Progenitor cell of endocrine pancreas (in vitro differentiated cells): ENCODE results near the gene CASR. TPM values are rescaled to one million over a fixed set of nuclear protein-coding genes. Genes with fewer than 3 reads are reported as not detected.
"Not testable (repeated sequence)": the region's sequence is repeated elsewhere in the genome, so short reads cannot be mapped to it uniquely, and the experiment has no call there.

Experiments
- DNase-seq: peaks from one replicate; pipeline ENCODE4 v3.0.0; 2021; ENCODE audit warnings: low spot score; ENCODE audit not compliant: unreplicated experiment
- H3K27ac Mint-ChIP-seq: 2 replicates; pipeline ENCODE4 v1.8.0; 2021; ENCODE audit warnings: mild to moderate bottlenecking, moderate library complexity, mixed read lengths
- H3K27me3 Mint-ChIP-seq: 2 replicates; pipeline ENCODE4 v1.8.0; 2021; ENCODE audit warnings: mixed read lengths
- H3K36me3 Mint-ChIP-seq: 2 replicates; pipeline ENCODE4 v1.8.0; 2022; ENCODE audit warnings: mixed read lengths; ENCODE audit not compliant: insufficient read depth
- H3K4me1 Mint-ChIP-seq: 2 replicates; pipeline ENCODE4 v1.8.0; 2021; ENCODE audit warnings: low read depth, mixed read lengths
- H3K4me3 Mint-ChIP-seq: 2 replicates; pipeline ENCODE4 v1.8.0; 2021; ENCODE audit warnings: low read depth, mild to moderate bottlenecking, moderate library complexity, mixed read lengths
- H3K9me3 Mint-ChIP-seq: 2 replicates; pipeline ENCODE4 v1.8.0; 2021; ENCODE audit warnings: low read depth, mixed read lengths
- CTCF ChIP-seq: fragments of 200-600 bp; sonication (generic); IDR thresholded peaks from one replicate; pipeline ENCODE4 v1.5.0; 2021; ENCODE audit warnings: antibody characterized with exemption, mild to moderate bottlenecking; ENCODE audit not compliant: unreplicated experiment
- total RNA-seq: library from RNA; stranded (reverse); gene quantifications from 2 replicates; pipeline ENCODE4 v1.2.1, GENCODE V29; 2021

CASR gene
- total RNA-seq, 1 donor from 2014 or later = 2.3 TPM

- DNase-seq = no peak
- Mint-ChIP-seq H3K4me1 (peaks cover 9% of the 10 kb centered on the region), H3K9me3 (peaks cover 8% of the 10 kb centered on the region), H3K36me3 (no peaks in the 10 kb centered on the region), H3K27ac (no peak overlapping the region), H3K4me3 (no peak overlapping the region), H3K27me3 (no peaks in the 10 kb centered on the region)
- no peak for TF ChIP-seq CTCF
These were observed 15.5 kb downstream of the CASR start for GRCh38 chr3:122198966-122199365.

GRCh38 chr3:122199552-122199951, 16.1 kb downstream of the CASR start:
- Mint-ChIP-seq H3K4me3 (no peak overlapping the region), H3K27ac (no peak overlapping the region), H3K36me3 (no peaks in the 10 kb centered on the region), H3K27me3 (no peaks in the 10 kb centered on the region), H3K9me3 (peaks cover 14% of the 10 kb centered on the region), H3K4me1 (peaks cover 9% of the 10 kb centered on the region)
- DNase-seq = no peak
- TF ChIP-seq CTCF = no peak

GRCh38 chr3:122200661-122201060, 17.2 kb downstream of the CASR start:
- TF ChIP-seq CTCF = no peak
- H3K27ac Mint-ChIP-seq = peak overlapping the region; percentile 87
- H3K36me3 Mint-ChIP-seq = no peaks in the 10 kb centered on the region
- DNase-seq = no peak
- H3K4me3 Mint-ChIP-seq = no peak overlapping the region
- H3K9me3 Mint-ChIP-seq = peaks cover 15% of the 10 kb centered on the region
- H3K4me1 Mint-ChIP-seq = peaks cover 9% of the 10 kb centered on the region
- H3K27me3 Mint-ChIP-seq = no peaks in the 10 kb centered on the region

- not testable (repeated sequence) for DNase-seq, H3K27ac Mint-ChIP-seq, H3K27me3 Mint-ChIP-seq, H3K4me3 Mint-ChIP-seq, H3K36me3 Mint-ChIP-seq, H3K4me1 Mint-ChIP-seq
- H3K9me3 Mint-ChIP-seq = peaks cover 15% of the 10 kb centered on the region
These were observed 18.0 kb downstream of the CASR start for GRCh38 chr3:122201476-122201875.

GRCh38 chr3:122208579-122208978, 25.1 kb downstream of the CASR start:
- Mint-ChIP-seq H3K9me3 (peaks cover 11% of the 10 kb centered on the region), H3K4me1 (peaks cover 5% of the 10 kb centered on the region), H3K4me3 (no peak overlapping the region), H3K27me3 (peaks cover 2% of the 10 kb centered on the region), H3K27ac (no peak overlapping the region), H3K36me3 (no peaks in the 10 kb centered on the region)
- DNase-seq = no peak
- TF ChIP-seq CTCF = no peak

- DNase-seq = no peak
- H3K27ac Mint-ChIP-seq = no peak overlapping the region
- H3K36me3 Mint-ChIP-seq = no peaks in the 10 kb centered on the region
These were observed 30.2 kb downstream of the CASR start for GRCh38 chr3:122213650-122214049.

More at GRCh38 chr3:122213650-122214049, 30.2 kb downstream of the CASR start:
- TF ChIP-seq CTCF = no peak
- Mint-ChIP-seq H3K4me3 (no peak overlapping the region), H3K9me3 (peaks cover 5% of the 10 kb centered on the region), H3K27me3 (peaks cover 4% of the 10 kb centered on the region), H3K4me1 (peaks cover 43% of the 10 kb centered on the region)
